Hippocampal formation (tissue), 2 donors: ENCODE measurements around the gene NOS1.
A peak's percentile ranks its signal among the peaks of the same experiment; 100 is the strongest.
"Not testable (repeated sequence)": the region's sequence is repeated elsewhere in the genome, so short reads cannot be mapped to it uniquely, and the experiment has no call there.

Source experiments
- DNase-seq, 2 donors: peaks; one replicate each; lab custom pipeline; 2025; lab: John Stamatoyannopoulos, UW

Gene NOS1

DNA sequence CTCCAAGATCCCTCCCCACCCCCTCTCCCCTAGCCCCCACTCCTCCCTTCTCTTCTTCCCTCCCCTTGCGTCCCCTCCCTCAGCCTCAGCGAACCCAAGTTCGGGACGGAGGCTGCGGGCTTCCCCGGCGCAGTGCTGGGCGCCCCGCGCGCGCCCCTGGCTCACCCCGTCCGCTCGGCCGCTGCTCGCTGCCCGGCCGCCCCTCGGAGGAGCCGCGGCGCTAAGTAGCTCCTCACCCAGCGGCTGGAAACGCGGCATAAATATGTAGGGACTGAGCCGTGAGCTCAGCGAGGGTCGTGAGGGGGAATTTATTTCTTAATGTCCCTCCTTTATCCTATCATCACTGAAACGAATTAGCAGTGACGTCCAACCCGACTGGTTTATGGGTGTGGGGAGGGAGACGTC lies at the start of gene NOS1:
Gene NOS1 (minus strand): TSS at position 280 of the 405 bp plus-strand sequence. CDS start 30,557 bp downstream, outside the sequence.
- no peak for DNase-seq

DNA sequence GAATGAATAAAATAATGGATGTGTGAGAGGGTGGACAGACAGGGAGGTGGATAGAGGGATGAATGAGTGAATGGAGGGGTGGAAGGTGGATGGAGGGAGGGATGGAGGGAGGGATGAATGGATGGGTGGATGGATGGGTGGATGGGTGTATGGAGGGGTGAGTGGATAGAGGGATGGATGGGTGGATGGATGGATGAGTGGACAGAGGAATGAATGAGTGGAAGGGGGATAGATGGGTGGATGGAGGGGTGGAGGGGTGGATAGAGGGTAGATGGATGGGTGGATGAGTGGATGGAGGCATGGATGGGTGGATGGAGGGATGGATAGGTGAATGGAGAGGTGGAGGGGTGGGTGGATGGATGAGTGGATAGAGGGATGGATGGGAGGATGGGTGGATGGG lies 47.9 kb upstream of the NOS1 start:
- DNase-seq = no peak

DNA sequence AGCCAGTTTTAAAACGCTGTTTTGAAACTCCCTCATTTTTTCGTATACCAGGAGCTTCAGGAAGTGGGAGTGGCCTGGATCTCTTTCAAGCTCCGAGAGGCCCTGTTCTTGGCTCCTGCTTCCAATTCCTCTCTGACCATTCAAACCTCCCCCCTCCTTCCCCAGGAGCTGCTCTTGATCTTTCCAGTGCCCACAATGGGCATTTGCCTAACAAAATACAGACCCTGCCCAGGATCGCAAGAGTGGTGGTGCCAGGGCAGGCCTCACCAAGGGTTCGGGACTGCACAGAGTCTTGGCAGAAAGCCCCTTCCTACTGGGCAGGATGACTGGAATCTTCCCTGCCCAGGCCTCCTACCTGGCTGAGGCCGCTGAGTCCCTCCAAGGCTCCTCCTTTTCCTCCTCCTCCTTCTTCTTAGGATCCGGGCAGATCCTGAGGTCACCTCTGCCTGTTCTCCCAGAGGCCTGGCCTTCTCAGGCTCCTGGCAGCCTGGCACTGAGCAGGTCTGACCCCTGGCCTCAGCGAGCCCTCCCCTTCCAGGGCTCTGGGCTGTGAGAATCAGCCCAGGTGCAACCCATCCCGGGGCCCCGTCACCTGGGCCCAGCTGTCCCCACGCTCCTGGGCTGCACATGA lies 46.9 kb upstream of the NOS1 start:
- DNase-seq = peak; percentile 8 to 13

DNA sequence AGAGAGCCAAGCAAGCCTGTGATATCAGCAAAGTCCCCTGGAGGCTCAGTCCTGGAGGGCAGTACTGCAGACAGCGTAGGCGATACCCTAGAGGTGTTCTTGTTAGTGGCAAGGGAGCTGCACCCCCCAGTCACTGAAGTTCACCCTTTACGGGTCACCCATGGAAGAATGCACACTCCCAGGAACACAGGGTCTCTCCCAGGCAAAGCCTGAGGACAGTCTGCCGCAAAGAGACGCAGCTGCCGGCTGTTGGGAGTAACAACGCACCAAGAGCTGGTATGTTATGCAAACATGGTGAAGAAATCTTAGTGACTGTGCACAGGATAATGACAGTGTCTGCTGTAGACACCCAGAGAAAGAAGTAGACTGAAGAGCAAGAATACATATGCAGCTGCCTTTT lies 43.5 kb upstream of the NOS1 start:
- no peak for DNase-seq

DNA sequence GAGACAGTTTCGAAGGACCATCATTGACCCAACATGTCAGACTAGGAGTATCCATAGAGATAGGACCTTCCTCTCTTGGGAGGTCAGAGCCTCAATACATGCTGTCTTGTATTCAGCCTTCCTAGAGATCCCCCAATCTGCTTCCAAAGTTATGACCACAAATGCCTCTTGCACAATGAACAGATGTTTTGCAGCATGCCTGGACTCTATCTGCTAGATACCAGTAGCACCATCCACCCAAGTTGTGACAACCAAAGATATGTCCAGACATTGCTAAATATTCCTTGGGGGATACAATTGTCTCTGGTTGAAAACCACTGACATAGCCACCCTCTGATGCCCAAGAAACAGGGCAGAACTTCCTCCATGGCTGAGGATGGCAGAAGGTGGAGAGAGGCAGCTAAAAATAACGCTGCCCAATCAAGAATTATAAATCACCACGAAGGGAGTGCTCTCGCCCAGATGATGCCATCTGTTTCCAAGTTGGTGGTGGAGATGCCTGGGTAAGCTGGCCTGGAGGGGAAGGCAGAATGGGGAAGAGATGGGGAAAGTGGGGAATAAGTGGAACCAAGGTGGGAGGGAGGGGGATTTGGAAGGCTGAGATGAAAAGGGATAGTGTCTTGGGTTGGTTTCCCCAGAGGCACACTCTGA lies 42.9 kb upstream of the NOS1 start:
- DNase-seq = no peak

DNA sequence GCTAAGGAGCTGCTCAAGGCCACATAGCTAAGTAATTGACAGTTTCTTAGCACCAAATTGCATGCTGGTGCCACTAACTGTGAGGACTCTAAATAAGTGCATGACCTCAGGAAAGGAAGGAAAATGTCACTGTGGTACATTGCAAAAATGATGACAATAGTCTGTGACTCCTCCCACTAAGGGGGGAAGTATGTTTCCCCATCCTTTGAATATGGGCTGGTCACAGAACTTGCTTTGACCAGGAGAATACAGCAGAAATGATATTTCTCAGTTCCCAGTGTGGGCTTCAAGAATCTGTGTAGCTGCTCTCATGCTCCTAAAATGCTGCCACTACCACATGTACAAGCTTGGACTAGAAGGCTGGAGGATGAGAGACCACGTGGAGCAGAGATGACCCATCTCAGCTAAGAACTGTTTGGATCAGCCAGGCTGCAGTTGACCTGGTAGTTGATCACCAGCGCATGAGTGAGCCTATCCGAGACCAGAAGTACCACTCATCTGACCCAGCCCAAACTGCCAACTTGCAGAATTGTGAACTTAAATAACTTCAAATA lies 42.2 kb upstream of the NOS1 start:
- no peak for DNase-seq

DNA sequence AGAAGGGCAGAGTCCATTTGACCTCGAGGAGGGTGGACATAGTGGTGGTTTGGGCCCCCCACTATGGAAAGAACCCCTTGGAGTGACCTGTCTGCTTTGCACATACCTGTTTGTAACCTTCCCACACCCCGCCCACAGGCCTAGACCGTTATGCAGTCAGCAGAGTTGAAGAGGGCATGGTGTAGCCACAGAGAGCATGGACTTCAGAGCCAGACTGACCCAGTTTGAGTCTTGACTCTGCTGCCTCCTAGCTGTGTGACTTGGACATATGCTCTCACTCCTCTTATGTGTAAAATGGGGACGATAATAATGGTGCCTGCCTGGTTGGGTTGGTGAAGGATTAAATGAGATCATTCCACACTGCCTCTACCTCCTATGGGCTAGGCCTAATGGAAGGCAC lies 40.9 kb upstream of the NOS1 start:
- no peak for DNase-seq

DNA sequence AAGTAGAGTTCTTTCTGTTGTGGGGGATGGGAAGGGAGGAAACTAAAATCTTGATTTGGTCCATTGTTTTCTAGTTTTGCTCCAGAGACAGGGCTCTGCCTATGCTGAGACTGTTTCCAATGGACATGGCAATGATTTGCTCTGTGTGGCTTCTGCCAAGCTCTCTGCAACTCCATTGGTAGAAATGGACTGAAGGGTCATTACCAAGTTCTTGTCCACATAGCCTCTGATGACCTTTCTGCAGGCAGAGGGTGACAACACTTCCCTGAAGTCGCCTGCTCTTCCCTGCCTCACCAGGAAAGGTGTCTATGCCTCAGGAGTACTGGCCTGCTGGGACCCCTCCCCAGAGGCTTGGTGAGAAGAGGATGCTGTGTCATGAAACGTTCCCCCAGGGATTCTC lies 39.5 kb upstream of the NOS1 start:
- no peak for DNase-seq

DNA sequence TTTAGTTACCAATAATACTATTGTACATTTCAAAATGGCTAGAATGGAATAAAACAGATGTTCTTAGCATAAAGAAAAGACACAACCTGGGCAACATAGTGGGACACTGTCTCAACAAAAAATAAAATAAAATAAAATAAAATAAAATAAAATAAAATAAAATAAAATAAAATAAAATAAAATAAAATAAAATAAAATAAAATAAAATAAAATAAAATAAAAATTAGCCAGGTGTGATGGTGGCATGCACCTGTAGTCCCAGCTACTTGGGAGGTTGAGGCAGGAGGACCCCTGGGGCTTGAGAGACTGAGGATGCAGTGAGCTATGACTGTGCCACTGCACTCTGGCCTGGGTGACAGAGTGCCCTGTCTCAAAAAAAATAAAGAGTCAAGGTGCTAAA lies 37.1 kb upstream of the NOS1 start:
- DNase-seq = not testable (repeated sequence)

DNA sequence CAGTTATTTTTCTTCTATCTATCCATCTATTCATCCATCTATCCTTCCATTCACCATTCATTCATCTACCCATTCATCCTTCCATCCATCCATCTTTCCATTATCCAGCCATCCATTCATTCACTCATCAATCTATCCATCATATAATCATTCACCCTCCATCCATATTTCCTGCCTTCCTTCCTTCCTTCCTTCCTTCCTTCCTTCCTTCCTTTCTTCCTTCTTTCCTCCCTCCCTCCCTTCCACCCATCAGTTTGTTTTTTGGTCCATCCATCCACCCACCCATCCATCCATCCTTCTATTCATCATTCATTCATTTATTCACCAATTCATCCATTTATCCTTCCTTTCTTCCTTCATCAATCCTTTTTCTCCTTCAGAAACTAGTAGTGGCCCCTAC lies 34.3 kb upstream of the NOS1 start:
- no peak for DNase-seq

DNA sequence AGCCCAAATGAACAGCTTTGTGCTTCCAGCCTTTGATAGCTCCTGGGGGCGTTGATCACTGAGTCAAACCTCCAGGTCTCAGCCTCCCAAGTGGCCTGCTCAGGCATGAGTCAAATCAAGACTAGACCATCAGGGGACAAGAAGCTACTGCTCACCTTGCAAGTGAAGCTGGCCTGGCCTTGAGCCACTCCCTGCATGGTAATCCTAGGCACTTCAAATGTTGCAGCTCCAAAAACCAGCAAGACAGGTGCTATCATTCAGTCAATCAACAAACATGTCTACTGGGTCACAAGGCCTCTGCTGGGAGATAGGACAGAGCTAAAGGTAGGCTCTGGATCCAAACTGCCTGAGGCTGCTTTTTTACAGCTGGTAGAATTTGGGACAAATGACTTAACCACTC lies 33.1 kb upstream of the NOS1 start:
- no peak for DNase-seq

DNA sequence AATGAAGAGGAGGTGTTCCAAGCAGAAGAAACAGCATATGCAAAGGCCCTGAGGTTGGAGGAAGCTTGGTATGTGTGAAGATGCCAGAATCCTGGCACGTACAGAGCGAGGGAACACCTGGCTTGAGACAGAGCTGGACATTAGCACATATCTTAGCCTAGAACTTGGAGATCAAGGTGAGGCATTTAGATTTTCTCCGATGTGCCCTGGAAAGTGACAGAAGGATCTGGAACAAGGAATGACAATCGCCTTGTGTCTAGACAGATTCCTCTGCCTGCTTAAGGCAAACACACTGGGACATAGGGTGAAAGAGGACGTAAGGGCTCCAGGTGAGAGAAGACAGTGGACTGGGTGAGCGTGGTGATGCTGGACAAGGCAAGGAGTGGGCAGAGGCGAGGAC lies 32.2 kb upstream of the NOS1 start:
- DNase-seq = no peak

DNA sequence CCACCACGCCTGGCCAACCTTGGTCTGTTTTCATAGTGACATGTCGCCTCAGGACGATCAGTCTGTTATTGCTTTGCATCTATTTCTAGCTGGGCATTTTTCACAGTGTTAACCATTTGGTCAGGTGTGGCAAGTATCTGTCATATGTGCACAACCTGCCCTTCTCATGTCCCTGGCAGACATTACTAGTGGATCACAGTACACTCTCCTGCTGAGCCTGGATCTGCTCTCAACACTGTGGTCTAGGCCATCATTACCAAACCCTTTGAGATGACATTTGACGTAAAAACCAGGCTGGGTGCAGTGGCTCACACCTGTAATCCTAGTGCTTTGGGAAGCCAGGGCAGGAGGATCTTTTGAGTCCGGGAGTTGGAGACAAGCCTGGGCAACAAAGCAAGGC lies 29.4 kb upstream of the NOS1 start:
- DNase-seq = no peak

DNA sequence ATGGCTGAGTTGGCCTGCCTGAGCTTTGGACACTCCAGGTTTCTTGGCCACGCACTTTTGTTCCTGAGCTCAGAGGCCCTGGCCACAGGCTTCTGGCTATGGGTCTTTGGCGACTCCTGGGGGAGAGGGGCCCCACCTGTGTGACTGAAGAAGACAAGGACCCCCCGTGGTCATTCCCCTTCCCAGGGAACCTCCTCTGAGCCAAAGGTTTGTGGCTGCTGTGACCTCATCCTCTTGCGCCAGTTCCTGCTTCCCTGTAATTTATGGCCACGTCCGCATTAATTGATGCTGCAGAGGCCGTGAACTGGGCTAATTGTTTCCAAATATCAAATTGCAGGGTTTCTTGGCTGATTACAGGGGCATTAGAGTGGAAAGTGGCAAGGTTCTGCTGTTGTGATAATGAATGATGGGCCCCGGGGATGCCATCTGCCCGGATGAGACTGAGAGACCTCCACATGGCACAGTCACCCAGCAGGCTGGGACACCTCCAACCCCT lies 27.6 kb upstream of the NOS1 start:
- no peak for DNase-seq

DNA sequence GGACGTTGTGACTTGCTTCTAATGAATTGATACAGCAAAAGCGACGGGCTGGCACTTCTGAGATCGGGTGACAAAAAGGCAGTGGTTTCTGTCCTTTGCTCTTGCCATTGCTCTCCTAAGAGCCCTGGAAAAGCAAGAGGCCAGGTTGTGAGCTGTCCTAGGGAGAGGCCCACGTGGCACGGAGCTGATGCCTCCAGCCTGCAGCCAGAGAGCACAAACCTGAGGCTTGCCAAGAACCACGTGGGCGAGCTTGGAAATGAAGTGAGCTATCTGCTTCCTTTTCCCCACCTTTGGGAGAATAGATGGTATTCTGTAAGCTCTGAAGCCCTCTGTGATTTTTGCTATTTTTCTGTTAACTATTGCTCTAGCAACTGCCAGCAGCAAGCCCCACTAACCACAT lies 26.4 kb upstream of the NOS1 start:
- DNase-seq = no peak

DNA sequence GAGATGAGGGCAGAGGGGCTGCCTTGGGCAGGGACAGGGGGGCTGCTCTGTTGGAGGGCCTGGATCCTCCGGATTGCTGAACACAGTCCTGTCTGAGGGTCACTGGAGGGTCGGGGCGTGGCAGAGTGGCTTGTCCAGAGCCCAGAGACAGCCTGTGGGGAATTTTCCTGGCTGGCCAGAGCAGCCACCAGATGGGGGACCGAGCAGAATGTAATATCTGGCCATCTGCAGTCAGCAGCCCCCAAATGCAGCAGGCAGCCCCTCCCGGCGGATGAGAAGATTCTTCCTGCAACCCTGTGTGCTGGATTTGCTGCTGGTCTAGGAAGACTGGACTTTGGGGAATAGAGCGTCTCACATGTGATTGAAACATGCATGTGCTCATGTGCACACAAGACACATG lies 23.3 kb upstream of the NOS1 start:
- DNase-seq = no peak

DNA sequence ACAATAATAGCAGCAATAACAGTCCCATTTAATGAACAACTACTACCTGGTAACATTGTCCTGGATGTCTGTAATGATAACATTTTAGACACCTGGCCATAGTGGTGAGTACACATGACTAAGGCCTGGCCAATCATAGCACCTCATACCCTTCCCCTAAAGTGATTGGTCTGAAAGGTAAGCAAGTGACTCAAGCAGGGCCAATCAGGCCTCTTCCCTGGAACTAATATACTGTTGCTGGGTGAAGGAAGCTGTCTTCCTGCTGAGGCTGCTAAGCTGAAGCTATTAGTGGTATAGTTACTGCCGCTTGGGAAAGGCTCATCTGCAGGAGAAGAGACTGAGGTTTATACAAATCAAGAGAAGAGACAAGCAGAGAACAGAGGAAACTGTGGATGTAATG lies 18.7 kb upstream of the NOS1 start:
- DNase-seq = no peak

DNA sequence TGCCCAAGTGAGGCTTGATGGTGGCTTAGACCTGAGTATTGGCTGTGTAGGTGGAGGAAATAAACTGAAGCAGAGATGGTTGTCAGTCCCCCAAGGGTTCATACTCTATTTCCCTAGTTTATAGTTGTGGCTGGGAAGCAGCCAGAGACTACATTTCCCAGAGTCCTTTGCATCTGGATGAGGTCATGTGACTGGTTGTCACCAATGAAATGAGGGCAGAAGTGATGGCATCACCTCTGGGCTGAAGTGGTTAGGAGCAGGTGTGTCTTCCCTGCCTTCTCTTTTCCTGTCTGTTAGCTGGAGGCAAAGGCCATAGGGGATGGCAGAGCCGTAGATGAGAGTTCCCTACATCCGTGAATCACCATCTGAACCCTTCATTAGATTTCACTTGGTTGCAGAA lies 16.3 kb upstream of the NOS1 start:
- no peak for DNase-seq

DNA sequence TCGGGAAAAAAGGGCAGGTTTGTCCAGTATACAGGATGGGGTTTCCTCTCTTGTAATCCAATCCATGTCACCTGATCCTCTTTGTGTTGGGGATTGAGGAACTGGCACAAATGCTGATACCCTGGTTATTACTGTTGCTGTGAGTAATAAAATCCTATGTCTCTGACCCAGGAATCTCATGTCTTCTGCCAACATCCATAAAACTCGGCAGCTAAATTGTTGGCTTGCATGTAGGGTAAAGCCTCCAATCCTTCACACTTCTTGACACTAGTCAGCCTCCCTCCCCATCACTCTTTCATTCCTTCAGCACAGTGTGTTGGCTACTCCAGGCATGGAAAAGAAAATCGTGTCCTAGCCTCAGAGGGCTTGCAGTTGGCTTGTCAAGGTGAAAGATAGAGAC lies 9.2 kb upstream of the NOS1 start:
- DNase-seq = no peak

DNA sequence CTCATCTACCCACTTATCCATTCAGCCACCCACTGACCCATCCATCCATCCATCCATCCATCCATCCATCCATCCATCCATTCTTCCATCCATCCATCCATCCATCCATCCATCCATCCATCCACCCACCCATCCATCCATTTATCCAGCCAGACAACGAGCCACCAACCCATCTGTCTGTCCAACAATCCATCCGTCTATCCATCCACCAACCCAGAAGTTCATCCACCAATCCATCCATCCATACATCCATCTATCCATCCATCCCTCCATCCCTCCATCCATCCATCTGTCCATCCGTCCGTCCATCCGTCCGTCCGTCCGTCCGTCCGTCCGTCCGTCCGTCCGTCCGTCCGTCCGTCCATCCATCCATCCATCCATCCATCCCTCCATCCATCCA lies 8.6 kb upstream of the NOS1 start:
- DNase-seq = not testable (repeated sequence)

DNA sequence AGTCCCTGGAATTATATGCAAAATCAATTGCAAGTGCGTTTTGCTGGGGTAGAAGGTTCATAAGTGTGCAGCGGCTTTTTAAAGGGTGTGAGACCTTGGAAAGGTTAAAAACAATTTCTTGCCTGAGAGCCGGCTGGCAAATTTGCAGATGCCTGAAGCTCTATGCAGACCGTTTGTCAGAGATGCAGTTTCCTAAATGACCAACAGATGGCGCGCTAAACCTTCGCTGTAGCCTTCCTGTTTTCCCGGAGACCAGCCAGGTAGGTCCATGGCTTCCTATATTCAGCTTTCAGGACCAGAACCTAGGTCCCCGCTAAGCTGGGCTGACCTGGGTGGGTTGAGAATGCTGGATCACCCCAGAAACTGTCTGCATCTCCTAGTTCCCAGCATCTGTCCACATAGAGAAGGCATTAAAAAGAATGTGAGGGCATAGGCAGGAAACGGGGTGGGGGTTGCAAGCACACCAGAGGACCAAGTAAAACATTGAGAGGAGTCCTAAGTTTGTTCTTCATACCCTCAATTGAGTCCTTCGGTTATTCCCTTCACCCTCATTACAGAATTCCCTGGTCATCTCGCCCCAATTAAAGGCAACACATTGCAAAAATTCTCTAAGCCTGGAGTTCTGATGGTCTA lies 5.7 kb upstream of the NOS1 start:
- DNase-seq = peak; percentile 4 to 62

DNA sequence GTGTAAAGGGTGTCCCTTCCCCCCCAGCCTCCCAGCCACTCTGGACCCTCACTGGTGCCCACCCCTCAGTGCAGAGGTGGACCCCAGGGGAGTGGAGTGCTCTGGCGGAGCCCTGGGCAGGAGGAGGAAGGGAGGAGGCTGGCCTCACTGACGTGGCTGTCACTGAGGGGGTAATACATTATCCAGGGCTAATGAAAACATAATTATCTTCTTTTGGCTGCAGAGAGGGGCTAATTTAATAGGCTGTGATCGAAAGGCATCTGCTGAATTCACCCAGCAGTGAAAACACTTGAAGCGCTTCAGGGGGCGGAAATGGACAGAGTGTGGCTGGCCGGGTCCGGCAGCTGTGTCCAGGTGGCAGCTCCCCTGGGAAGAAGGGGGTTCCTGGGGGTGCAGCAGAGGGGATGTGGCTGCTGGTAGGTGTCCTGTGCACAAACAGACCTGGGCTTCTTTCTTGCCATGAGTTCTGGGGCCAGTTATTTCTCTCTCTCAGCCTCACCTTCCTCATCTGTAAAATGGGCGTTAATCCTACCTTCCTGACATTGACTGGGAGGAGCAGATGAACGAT lies 3.7 kb upstream of the NOS1 start:
- no peak for DNase-seq
